Ishikawa (cell line): Measurements from ENCODE around the gene R3HDM1.

ENCODE experiments used
- REST ChIP-seq: IDR thresholded peaks from 2 replicates; pipeline ENCODE4 v1.6.1; 2012; ENCODE audit warnings: low read depth, mild to moderate bottlenecking
- USF1 ChIP-seq: IDR thresholded peaks from 2 replicates; pipeline ENCODE4 v1.6.1; 2012

- no peak for TF ChIP-seq USF1
- no peak for TF ChIP-seq REST
Observed at GRCh38 chr2:135585586-135585985, 54.3 kb downstream of the R3HDM1 start.
